ENCODE results near the gene HSPB9.

The HSPB9 gene, protein sequence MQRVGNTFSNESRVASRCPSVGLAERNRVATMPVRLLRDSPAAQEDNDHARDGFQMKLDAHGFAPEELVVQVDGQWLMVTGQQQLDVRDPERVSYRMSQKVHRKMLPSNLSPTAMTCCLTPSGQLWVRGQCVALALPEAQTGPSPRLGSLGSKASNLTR

DNA sequence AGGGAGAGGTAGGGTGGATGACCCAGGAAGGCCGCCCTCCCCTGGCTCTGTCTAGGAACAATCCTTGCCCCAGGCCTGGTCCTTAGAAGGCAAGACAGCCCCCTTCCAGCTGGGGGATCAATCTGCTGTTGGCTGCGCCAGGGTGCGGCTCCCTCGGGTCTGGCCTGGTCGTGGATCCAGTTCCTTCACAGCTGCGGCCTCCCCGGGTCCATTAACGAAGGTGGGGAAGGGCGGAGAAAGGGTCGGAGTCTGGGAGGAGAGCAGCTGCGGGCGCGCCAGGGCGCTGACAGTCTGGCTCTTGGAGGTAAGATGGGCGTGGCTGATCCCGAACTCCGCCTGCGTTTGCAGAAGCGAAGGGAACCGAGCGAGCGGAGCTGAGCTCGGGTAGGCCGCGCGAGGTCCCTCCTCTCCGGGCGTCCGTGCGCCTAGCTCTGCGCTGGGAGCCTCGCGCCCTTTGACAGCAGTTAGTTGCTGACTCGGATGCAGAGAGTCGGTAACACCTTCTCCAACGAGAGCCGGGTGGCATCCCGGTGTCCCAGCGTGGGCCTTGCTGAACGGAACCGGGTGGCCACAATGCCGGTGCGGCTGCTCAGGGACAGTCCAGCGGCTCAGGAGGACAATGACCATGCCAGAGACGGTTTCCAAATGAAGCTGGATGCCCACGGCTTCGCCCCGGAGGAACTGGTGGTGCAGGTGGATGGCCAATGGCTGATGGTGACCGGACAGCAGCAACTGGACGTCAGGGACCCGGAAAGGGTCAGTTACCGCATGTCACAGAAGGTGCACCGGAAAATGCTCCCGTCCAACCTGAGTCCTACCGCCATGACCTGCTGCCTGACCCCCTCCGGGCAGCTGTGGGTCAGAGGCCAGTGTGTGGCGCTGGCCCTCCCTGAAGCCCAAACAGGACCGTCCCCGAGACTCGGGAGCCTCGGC is at the start of gene HSPB9:
TSS of gene HSPB9 (plus strand) at position 434 of the 933 bp plus-strand sequence. CDS start at position 481, 47 bp downstream.
- no peak for DNase-seq (ENCODE audit: low read depth)

DNA sequence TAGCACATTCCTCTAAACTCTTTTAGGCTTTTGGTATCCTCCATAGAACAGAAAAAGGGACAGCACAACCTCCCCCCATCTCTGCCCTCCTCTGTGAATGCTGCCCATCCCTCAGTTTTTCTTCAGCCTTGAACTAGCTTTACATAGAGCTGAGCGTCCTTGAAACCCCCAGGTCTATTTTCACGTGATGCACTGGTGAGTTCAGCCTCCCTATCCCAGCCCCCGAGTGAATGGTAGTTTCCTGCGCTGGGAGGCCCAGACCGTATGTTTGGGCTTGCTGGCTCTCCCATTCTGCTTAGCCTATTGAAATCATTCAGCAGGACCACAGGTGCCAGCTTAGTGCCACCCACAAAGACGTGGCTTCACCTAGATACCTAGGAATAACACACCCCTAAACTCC is 46.8 kb upstream of the HSPB9 start:
- no peak for DNase-seq (ENCODE audit: low read depth)

- DNase-seq (ENCODE audit: low read depth): no peak
These were observed 45.6 kb upstream of the HSPB9 start for GRCh38 chr17:42076797-42077559.

- DNase-seq (ENCODE audit: low read depth): no peak
These were observed 44.8 kb upstream of the HSPB9 start for GRCh38 chr17:42077755-42078154.

DNA sequence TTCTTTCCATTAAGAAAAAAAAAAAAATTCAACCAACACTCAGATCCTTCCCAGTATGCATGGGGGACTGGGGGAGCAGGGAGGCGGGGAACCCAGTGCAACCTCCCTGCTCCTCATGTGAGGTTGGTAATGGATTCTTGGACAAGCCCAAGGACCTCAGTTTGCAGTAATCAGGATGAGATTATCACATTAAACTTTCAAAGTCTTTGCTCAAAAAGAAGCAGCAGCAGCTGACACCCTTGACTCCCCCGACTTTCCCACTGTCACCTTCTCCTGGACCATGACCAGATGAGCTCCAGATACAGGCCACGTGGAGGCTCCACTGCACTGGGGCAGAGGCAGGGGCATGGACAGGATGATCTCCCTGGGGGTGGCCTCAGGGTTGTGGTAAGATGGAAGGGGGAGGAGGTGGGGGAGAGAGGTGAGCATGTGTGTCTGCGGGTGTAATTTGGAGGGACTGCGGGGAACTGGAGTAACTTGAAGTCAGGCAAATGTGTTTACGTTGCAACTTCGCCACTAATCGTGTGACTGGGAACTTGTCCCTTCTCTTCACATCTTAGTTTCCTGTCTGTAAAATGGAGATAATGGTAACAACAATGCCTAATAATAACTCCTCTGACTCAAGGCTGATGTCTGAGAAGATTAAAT is 44.1 kb upstream of the HSPB9 start:
- no peak for DNase-seq (ENCODE audit: low read depth)

- no peak for DNase-seq (ENCODE audit: low read depth)
These were observed 43.1 kb upstream of the HSPB9 start for GRCh38 chr17:42079541-42079940.

DNA sequence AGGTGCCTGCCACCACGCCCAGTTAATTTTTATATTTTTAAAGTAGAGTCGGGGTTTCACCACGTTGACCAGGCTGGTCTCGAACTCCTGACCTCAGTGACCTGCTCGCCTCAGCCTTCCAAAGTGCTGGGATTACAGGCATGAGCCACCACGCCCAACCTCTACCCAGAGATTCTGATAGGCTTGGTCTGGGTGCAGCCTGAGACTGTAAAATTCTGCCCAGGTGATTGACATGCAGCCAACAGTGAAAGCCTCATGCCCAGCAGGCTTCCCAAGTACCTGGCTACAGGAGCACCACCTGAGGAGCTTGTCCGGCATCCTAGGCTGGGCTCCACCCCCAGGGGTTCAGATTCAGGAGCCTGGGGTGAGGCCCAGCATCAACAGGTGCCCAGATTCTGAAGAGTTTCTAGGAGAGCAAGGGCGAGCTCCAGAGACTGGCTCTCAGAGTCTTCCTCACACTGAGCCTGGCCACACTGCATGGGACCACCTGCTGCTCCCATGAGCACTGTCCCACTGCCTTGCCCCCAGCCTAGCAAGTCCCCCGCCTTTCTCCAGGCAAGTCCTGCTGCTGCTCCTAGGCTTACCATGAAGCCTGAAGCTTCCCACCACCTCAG is 41.0 kb upstream of the HSPB9 start:
- DNase-seq (ENCODE audit: low read depth): no peak

- no peak for DNase-seq (ENCODE audit: low read depth)
These were observed 35.4 kb upstream of the HSPB9 start for GRCh38 chr17:42087042-42087701.

GRCh38 chr17:42087736-42088705 is 34.6 kb upstream of the HSPB9 start:
- no peak for DNase-seq (ENCODE audit: low read depth)

- DNase-seq (ENCODE audit: low read depth): no peak
These were observed 33.9 kb upstream of the HSPB9 start for GRCh38 chr17:42088736-42089135.

DNA sequence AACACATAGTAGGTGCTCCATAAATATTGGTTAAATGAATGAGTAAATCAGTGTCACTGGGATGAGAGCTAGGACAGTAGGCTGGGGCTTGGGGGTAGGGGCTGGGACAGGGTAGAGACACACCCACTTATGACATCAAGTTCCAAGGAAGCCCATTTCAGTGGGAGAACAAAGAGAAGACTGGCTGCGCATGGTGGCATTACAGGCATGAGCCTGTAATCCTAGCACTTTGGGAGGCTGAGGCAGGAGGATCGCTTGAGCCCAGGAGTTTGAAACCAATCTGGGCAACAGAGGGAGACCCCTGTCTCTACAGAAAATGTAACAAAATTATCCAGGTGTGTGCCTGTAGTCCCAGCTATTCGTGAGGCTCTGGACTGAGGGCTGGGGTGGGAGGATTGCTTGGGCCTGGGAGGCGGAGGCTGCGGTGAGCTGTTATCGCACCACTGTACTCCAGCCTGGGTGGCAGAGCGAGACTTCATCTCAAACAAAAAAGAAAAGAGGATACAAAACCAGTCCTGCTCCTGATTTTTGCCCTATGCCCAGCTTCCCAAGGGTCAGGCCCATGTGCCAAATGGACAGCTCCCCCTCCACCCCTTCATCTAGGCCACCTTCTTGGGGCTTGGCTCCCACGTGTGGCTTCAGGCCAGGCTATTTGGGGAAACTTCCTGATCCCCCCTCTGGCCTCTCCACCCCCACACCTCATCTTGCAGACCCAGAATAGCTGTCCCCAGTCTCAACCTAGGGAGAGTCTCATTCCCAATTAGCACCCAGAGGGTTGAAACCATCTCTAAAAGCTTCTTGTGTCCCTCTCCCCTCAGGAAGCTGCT is 31.4 kb upstream of the HSPB9 start:
- no peak for DNase-seq (ENCODE audit: low read depth)

DNA sequence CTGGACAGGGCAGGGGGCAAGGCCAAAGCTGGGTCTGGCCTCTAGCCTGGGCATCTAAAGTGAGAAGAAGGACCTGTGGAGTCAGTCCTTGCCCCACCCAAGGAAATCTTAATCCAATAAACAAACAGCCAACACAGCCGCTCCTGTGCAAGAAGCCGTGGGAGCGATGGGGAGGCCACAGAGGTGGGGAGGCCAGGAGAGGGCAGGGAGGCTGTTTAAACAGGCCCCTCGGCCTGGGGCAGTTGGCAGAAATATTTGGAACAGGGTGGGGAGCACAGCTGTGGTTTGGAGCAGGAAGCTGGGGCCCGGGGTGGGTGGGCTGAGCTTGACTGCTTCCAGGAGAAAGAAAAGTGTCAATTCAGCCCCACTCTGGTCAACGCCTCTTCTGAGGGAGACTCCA is 29.7 kb upstream of the HSPB9 start:
- no peak for DNase-seq (ENCODE audit: low read depth)

GRCh38 chr17:42094375-42095069 is 28.1 kb upstream of the HSPB9 start:
- DNase-seq (ENCODE audit: low read depth): no peak

- no peak for DNase-seq (ENCODE audit: low read depth)
These were observed 26.1 kb upstream of the HSPB9 start for GRCh38 chr17:42096360-42097111.

GRCh38 chr17:42097691-42098631 is 24.6 kb upstream of the HSPB9 start, which contains the start of gene ZNF385C:
ZNF385C (minus strand) TSS chr17:42098473; CDS start chr17:42063056, 35,417 bp downstream.
- DNase-seq (ENCODE audit: low read depth): peak; percentile 29

GRCh38 chr17:42098730-42099399 is 23.7 kb upstream of the HSPB9 start:
- no peak for DNase-seq (ENCODE audit: low read depth)

Measured in activated T-cell treated with anti-CD3 and anti-CD28 coated beads for 48 hours (primary cell).